Fibroblast of lung (primary cell): ENCODE results near the gene ATG5.

ENCODE experiments used
- EZH2 ChIP-seq: IDR thresholded peaks from 2 replicates; pipeline ENCODE4 v1.5.1; 2012; ENCODE audit warnings: low read length, control low read depth, mild to moderate bottlenecking; ENCODE audit errors: missing control alignments
- TF ChIP-seq, protein P1 (sequence below), 2 donors: IDR thresholded peaks in 1 of 2; conservative IDR thresholded peaks in 1 of 2; 1 replicate in 1 of 2; 2 replicates in 1 of 2; pipeline ENCODE4 v1.5.1; 2011 to 2012; ENCODE audit warnings: low read length in 2 of 2, control low read depth in 1 of 2, inconsistent platforms in 1 of 2, low read depth in 1 of 2, mild to moderate bottlenecking in 1 of 2

DNA sequence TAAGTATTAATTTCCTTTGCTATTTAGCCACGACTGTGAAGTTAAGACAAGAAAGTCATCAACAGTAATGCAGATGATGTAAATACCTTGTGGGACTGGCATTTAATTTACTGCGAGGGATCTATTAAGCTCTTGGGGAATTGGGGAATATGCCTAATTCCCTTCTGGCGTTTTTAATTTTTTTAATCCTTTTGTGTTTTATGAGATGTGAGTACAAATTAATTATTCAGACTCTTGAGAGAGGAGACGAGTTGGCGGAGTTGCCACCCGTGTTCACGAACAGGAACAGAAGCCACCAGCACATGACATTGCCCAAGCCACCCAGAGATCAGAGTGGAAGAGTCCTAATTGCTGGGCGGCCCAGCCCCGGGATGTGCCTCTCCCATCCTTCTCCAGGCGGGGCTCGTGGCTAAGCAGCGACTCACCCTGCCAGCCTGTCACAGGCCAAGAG is 34.4 kb upstream of the ATG5 start:
- TF ChIP-seq, protein P1, sequence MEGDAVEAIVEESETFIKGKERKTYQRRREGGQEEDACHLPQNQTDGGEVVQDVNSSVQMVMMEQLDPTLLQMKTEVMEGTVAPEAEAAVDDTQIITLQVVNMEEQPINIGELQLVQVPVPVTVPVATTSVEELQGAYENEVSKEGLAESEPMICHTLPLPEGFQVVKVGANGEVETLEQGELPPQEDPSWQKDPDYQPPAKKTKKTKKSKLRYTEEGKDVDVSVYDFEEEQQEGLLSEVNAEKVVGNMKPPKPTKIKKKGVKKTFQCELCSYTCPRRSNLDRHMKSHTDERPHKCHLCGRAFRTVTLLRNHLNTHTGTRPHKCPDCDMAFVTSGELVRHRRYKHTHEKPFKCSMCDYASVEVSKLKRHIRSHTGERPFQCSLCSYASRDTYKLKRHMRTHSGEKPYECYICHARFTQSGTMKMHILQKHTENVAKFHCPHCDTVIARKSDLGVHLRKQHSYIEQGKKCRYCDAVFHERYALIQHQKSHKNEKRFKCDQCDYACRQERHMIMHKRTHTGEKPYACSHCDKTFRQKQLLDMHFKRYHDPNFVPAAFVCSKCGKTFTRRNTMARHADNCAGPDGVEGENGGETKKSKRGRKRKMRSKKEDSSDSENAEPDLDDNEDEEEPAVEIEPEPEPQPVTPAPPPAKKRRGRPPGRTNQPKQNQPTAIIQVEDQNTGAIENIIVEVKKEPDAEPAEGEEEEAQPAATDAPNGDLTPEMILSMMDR (conservative IDR thresholded peaks at IDR 0.05 in 1 of 2, IDR thresholded peaks at IDR 0.05 in 1 of 2; ENCODE audit: low read depth in 1 of 2, low read length in 2 of 2): no peak
- TF ChIP-seq EZH2: no peak
